ENCODE measurements around the gene TMEM132D.

The TMEM132D gene

DNA sequence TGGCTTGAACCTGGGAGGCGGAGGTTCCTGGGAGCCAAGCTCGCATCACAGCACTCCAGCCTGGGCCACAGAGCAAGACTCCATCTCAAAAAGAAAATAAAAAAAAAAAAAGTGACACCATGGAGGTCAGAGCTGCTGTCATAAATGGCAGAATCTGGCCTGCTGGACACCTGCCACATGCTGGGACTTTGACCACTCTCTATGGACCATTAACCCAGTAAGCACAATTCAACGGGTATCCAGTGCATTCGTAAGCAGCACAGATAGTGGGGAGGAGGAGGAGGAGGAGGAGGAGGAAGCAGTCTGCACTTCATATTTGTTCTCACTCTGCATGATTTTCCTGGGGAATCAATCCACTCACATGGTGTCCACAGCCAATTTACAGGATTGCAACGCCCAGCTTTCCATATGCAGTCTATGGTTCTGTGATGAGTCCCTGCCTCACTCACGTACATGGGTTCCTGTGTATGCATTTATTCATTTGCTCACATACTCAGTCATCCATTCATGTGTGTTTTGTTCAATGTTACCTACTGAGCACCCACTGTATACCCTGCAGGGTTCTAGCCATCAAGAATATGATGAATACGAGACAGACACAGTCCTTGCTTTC lies 723.8 kb downstream of the TMEM132D start:
- no peak for DNase-seq (ENCODE audit: low read depth)

DNA sequence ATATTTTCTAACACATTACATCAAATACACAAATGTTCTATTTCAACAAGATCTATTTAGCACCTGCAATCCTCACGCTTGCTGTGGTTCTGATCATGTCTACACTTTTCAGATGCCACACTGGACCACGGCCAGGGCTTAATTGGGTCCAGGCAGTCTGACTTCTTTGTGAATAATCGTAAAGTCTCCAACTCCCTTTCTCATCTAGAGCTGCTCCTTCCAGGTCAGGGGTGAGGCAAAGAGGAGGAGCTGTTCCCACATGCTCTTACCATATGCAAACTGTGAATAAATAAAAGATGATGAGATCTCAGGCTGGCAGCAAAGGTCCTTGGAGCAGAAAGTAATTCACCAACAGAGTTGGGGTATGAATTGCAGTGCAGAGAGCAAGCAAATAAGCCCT lies 733.9 kb downstream of the TMEM132D start:
- no peak for DNase-seq (ENCODE audit: low read depth)

GRCh38 chr12:129163861-129164260 lies 740.0 kb downstream of the TMEM132D start:
- no peak for DNase-seq (ENCODE audit: low read depth)

DNA sequence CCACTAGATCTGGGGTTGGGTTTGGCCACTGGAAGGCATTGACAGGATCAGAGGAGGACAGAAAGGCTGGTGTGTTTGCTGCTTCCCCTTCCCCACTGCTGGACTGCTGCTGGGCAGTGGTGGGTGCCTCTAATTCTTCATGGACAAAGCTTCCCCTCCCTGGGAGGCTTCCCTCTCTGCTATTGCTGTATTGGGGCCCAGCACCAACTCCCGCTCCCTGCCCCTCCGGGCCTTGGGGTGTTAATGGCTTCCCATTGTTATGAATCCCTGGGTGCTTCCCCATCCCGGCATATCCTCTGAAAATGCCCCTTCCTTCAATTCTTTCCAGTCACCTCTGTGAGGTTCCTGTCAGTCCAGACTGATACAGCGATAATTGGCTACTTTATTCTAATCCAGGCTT lies 740.4 kb downstream of the TMEM132D start:
- no peak for DNase-seq (ENCODE audit: low read depth)

DNA sequence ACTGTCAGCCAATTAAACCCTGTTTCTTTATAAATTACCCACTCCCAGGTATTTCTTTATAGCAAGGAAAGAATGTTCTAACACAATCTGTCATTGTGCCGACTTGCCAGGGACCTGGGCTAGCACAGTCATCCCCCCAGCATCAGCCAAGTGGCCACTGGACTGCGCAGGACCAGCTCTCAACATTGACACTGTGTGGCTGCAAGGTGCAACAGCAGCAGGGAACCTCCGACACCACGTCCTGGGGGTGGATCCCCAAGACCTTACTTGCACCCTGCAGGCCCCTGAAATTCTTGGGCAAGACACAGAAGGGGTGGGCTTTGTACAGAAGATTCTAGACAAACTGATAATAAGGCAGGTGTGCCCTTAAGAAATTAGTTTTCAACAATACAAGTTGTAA lies 741.0 kb downstream of the TMEM132D start:
- no peak for DNase-seq (ENCODE audit: low read depth)

GRCh38 chr12:129161511-129161910 lies 742.3 kb downstream of the TMEM132D start:
- DNase-seq (ENCODE audit: low read depth), result no peak

DNA sequence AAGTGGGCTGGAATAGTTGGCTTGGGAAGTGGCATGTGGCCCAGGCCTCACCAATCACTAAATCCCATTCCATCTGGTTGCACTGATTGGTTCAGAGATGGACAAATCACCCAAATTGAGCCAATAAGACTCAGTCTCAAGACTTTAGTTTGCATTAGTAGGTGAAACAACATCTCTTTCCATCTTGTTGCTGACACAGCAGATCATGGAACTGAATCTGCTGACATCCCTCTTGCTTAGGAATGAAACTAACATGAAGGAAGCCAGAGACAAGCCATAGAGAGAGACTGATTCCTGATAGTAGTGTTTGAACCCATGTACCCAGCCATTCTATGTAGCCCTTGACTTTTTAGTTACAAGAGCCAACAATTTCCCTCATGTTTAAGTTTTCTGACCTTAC lies 743.5 kb downstream of the TMEM132D start:
- DNase-seq (ENCODE audit: low read depth), result no peak

GRCh38 chr12:129152351-129153104 lies 751.3 kb downstream of the TMEM132D start:
- DNase-seq (ENCODE audit: low read depth), result no peak

- DNase-seq (ENCODE audit: low read depth), result no peak
Measured at GRCh38 chr12:129150721-129151120, 753.1 kb downstream of the TMEM132D start.

DNA sequence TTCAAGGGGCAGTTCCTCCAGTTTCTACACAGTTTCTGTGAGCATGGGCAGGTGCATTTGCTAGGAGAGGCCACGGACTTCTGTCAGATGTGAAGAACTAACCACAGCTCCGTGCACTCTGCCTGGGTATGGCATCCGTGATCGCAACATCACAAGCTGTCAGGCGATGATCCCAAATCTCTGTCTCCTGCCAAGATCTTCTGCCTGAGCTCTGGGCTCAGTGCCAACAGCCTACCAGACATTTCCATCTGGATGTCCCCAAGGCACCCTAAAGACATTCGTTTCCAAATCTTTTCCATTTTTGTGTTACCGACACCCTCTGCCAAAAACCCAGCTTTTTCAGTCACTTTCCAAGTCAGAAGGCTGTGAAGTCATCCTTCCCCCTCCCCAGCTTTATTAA lies 758.4 kb downstream of the TMEM132D start:
- DNase-seq (ENCODE audit: low read depth), result no peak

GRCh38 chr12:129138776-129139175 lies 765.0 kb downstream of the TMEM132D start:
- DNase-seq (ENCODE audit: low read depth), result no peak

DNA sequence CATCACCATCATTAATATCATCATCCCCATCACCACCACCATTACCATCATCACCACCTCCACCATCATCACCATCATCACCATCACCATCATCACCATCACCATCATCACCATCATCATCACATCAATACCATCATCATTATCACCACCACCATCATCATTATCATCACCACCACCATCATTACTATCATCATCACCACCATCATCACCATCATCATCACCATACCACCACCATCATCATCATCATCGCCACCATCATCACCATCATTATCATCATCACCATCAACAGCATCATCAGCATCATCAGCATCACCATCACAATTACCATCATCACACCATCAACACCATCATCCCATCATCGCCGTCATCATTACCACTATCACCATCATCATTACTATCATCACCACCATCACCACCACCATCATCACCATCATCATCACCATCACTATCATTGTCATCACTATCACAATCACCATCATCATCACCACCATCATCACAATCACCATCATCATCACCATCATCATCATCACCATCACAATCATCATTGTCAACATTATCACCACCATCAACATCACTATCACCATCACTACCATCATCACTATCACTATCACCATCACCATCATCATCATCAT lies 767.0 kb downstream of the TMEM132D start:
- no peak for DNase-seq (ENCODE audit: low read depth)

- DNase-seq (ENCODE audit: low read depth), result no peak
Measured at GRCh38 chr12:129127771-129128170, 776.1 kb downstream of the TMEM132D start.

DNA sequence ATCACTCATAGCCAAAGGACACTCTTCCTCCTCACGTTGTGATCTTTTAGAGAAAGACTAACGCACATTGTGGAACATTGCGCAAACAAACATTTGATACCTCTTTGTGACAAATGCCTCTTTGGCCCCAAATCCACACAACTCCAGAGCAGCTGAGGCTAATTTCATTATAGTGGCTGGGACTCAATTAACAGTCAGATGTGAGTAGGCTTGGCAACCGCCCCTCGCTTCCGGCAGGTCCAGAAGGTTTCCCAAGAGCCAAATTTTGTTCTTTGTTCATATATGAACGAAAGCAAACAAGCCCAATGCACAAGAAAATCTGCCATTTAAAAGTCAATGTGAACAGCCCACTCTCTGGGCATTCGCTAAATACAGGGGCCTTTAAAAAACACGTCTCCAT lies 776.6 kb downstream of the TMEM132D start:
- no peak for DNase-seq (ENCODE audit: low read depth)

DNA sequence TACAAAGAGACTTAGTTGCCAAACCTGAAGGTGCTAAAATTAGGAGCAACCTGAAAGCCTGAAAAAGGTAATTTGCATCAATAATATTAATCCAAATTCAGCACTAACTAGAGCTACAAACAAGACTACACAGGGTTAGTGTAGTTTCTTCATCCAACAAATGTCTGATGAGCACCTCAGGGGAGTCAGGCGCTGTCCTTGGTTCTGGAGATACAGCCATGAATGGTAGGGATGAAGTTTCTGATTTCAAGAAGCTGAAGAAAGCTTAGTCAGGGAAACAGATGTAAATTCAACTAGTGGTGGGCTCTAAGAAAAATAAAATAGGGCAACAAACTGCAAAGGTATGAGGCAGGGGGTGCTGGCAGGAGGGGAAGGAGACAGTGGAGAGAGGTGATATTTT lies 784.3 kb downstream of the TMEM132D start:
- DNase-seq (ENCODE audit: low read depth), result no peak

DNA sequence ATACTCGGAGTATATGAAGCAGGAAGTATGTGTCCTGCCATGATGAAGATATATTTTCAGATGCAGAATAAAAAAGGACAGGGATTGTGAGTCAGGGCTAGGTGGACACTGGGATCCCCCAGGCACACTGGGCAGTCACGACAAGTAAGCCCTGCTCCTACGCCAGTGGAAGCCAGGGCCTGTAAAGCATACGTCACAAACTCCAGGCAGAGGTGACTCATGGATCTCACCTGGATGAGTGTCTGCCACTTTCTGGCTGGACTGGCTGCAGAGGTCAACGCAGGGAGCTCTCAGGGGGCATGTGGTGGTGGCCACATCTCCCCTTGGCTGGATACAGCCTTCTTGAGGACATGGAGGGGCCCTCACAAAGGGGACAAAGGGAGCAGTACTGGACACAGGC lies 788.3 kb downstream of the TMEM132D start:
- DNase-seq (ENCODE audit: low read depth), result no peak

DNA sequence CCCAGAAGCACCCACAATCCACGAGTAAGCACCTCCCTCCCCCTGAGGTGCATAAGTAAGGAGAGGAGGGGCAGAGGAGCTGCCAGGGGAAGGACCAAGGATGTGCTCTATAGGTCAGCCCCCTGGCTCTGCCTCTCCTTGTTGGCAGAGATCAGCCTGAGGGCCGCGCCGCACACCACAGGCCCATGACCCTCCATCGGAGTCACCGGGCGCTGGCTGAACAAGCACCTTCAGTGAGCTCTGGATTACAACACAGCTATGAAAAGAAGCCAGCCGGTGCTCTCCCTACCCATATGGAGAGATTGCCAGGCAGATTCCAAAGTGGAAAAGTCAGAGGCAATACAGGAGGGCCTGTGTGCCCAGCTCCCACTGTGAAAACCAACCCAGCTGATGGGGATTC lies 793.2 kb downstream of the TMEM132D start:
- no peak for DNase-seq (ENCODE audit: low read depth)

- no peak for DNase-seq (ENCODE audit: low read depth)
Measured at GRCh38 chr12:129109174-129110001, 794.4 kb downstream of the TMEM132D start.

- DNase-seq (ENCODE audit: low read depth), result no peak
Measured at GRCh38 chr12:129106772-129107171, 797.1 kb downstream of the TMEM132D start.

DNA sequence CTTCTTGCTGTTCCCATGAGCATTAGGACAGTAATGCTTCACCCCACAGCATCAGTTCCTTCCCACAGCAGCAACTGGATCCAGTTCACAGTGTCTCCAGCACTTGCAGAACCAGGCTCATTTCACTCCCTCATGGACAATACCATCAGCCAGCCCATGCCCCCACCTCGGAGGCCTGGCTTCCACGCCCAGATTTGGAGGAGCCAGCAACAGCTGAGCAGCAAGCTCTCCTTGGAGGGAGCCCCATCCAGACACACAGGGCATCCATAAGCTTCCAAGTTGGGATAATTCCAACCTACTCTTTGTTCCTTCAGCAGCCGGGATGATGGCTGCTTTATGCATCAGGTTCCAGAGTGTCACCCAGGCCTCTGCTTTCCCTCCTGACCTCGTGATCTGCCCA lies 800.6 kb downstream of the TMEM132D start:
- no peak for DNase-seq (ENCODE audit: low read depth)

- no peak for DNase-seq (ENCODE audit: low read depth)
Measured at GRCh38 chr12:129102233-129102632, 801.6 kb downstream of the TMEM132D start.

GRCh38 chr12:129101816-129102215 lies 802.0 kb downstream of the TMEM132D start:
- no peak for DNase-seq (ENCODE audit: low read depth)

GRCh38 chr12:129101404-129101803 lies 802.4 kb downstream of the TMEM132D start:
- DNase-seq (ENCODE audit: low read depth), result no peak

Data from iris pigment epithelial cell (primary cell).